Muscle of back (tissue), 13 donors: ENCODE measurements around the gene WFDC5. TPM values are rescaled to one million over a fixed set of nuclear protein-coding genes. Genes with fewer than 3 reads are reported as not detected.
"Not testable (repeated sequence)": the region's sequence is repeated elsewhere in the genome, so short reads cannot be mapped to it uniquely, and the experiment has no call there.

ENCODE experiments used
- DNase-seq, 3 donors: peaks; one replicate each; pipeline versions ENCODE4 v3.0.0 to v3.0.0-alpha.2; 2013
- long read RNA-seq, 9 donors: transcript quantifications; one replicate each; lab custom pipeline, GENCODE V29; 2026
- polyA plus RNA-seq, 10 donors: library from polyadenylated mRNA; unstranded; fragments of 120-200 nt; gene quantifications; one replicate each; pipeline ENCODE4 v1.2.1, GENCODE V29; 2013; ENCODE audit not compliant: insufficient read length in 10 of 10

WFDC5 gene
- under 1 TPM in 2 of 10 donors, not detected in 8; 0.62 to 0.69 TPM for polyA plus RNA-seq
- long read RNA-seq, donor 1 = 0 reads
- long read RNA-seq, donor 2 = 0 reads
- long read RNA-seq, donor 3 = 0 reads
- long read RNA-seq, donor 4 = 0 reads
- long read RNA-seq, donor 5 = 0 reads
- long read RNA-seq, donor 6 = 0 reads
- long read RNA-seq, donor 7 = 0 reads
- long read RNA-seq, donor 8, partial matches to known transcripts = 0 of 1 reads
- long read RNA-seq, donor 8, other reads (novel, unspliced or antisense) = 0 of 1 reads
- long read RNA-seq, donor 9 = 0 reads

- DNase-seq = no peak
Observed at GRCh38 chr20:45114465-45115385, at the start of gene WFDC5. Gene WFDC5 (minus strand): TSS chr20:45115174. CDS start chr20:45115083, 91 bp downstream.

DNA sequence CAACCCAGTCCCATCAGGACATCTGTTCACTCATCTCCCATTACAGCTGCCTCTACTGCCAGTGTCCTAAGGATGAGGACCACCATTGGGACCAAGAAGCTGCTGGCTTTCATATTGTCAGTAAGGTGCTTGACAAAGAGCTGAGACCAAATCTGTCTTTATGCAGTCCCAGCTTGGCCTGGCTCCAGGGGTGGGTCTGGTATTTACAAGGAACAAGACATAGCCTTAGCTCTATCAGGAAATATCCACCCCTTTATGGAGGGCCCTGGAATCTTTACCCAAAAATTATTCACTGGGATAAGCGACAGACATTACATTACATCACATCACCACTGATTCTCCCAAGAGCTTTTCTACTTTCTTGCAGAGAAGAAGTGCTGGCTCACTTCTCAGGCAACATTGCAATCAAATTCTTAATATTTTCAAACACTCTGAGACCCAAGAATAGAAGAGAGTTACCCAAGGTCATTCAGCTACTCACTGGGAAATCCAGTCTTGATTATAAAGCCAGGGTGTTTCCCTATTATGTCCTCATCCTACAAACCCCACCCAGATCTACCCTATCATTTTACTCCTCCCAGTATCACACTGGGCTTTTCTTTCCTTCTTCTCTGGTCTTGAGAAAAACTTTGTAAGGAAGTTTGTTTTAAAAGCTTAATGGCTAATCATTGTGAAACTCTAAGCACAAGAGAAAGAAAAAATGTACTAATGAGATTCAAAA lies 48.3 kb upstream of the WFDC5 start:
- no peak for DNase-seq

GRCh38 chr20:45157962-45158361 lies 43.0 kb upstream of the WFDC5 start:
- peak in 2 of 3 donors; percentile 2 to 11 for DNase-seq

- no peak for DNase-seq
Observed at GRCh38 chr20:45156713-45157112, 41.7 kb upstream of the WFDC5 start.

- DNase-seq = not testable (repeated sequence)
Observed at GRCh38 chr20:45154794-45155193, 39.8 kb upstream of the WFDC5 start.

- DNase-seq = no peak
Observed at GRCh38 chr20:45154183-45154582, 39.2 kb upstream of the WFDC5 start.

DNA sequence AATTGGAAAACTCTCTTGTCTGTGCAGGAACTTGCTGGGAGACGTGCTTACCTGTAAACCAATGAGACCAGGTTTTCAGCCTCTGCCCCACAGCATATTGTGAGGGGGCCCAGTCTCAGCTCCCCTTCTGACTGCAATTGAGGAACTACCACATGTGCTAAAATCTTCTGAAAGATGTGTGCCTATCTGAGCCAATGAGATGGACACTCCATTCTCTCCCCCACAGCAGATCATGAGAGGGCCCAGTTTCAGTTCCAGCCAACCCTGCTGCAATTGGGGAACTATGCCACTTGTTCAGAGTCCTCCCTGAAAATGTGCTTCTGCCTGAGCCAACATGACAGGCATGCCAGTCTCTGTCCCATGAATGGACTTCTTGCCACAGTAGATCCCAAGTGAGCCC lies 38.8 kb upstream of the WFDC5 start:
- DNase-seq = peak in 1 of 3 donors; percentile 10

GRCh38 chr20:45153147-45153546 lies 38.2 kb upstream of the WFDC5 start:
- DNase-seq = no peak

DNA sequence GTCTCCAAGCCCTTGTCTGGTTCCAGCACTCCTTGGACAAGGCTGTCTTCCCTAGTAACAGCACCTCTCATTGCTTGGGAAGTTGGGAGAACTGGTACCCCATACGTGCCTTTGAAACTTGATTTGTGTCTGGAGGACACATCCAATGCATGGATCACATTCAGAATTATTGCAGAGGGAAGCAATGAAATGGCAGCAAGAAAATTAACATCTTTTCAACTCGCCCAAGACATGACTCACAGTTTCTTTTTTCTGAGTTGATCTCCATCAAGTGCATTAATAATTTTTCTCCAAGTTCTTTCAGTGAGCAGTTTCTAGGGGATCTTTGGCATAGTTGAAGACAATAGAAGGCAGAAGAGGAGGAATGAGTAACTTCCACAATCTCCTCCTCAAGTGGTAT lies 37.4 kb upstream of the WFDC5 start:
- no peak for DNase-seq

DNA sequence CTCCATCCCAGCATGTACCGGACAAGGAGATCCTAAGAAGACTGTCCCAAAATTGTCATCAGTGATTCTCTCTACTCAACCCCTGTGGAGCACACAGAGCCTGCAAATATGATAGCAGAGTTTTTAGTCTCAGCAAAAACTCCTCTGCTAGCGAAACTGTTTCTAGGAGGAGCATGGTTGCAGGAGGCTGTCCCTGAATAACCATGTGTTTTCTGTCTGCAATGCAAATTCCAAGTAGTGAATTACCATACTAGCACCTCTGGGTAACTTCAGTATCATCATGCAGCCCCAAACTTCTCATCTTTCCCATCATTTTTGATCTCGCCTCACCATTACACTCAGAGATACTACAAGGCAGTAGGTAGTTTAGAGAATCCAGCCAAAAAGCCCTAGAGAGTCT lies 34.1 kb upstream of the WFDC5 start:
- no peak for DNase-seq

DNA sequence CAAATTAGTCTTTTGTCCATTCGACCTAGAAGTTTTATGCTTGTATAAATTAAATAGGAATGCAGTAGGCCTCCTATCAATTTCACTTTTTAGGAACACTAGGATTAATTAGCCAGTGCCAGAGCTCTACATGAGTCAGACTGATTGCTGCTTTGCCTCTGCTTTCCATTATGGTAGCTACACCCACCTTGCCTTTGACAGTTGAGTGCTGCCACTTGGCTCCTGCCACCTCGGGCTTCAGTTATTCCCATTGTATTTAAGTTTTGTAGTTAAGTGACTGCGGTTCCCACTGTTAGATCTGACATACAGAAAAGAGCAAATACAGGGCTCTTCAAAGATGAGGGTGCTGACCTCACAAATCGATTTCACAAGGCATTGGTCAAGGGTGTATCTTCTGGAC lies 25.9 kb upstream of the WFDC5 start:
- no peak for DNase-seq

GRCh38 chr20:45139733-45140375 lies 24.9 kb upstream of the WFDC5 start:
- DNase-seq = not testable (repeated sequence)

GRCh38 chr20:45138561-45139300 lies 23.8 kb upstream of the WFDC5 start:
- DNase-seq = no peak

- DNase-seq = no peak
Observed at GRCh38 chr20:45136911-45137310, 21.9 kb upstream of the WFDC5 start.

DNA sequence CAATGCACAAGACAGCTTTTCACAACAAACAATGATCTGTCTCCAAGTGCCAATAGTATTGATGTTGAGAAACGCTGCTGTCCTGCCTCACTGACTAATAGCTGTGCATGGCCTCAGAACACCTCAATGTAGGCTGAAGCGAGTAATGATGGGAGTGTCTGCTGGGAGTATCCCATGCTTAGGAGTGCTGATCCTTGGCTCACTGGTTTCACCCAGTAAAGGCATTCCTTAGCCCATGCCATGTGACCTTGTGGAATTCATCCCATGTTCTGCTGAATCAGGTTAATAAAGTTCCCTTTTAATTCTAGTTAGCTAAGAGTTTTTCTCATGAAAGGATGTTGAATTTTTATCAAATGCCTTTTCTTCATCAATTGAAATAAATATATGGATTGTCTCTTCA lies 13.1 kb upstream of the WFDC5 start:
- no peak for DNase-seq

DNA sequence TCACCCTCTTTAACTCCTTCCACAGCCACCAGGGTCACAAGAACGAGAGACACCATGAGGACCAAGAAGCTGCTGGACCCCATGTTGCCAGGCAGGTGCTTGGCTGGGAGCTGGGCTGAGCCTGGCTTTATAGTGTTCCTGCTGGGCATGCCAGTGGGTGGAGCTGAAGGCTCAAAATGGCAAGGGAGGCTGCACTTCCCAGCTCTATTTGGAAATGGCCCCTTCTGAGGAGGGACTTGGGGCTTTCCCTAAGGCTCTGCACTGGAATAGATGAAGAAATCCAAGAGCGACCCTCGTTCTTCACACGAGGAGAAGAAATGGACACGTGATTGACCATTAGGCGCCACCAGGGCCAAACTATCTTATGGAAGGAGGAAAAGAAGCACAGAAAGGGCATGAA lies 9.4 kb upstream of the WFDC5 start, which contains the start of gene WFDC12:
Gene WFDC12 (minus strand): TSS at position 101 of the 400 bp plus-strand sequence. CDS start 18 bp downstream, at position 83.
- DNase-seq = no peak

- no peak for DNase-seq
Observed at GRCh38 chr20:45121388-45121787, 6.4 kb upstream of the WFDC5 start.

GRCh38 chr20:45119556-45120266 lies 4.7 kb upstream of the WFDC5 start:
- DNase-seq = no peak

DNA sequence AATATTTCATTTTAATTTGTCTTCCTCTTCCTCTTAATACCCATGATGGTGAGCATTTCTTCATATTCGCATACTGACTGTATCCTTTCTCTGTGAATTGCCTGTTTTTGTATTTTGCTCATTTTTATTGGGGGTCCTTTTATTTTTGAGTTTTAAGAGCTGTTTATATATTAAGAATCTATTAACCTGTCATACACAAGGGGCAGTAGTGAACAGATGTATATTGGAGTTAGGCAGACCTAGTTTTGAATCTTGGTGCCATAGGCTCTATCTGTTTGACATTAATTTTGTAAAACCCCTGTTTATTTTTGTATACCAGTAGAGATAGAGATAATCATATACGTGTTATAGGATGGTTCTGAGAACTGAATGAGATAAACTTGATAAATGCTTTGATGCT lies 3.1 kb upstream of the WFDC5 start:
- no peak for DNase-seq

- no peak for DNase-seq
Observed at GRCh38 chr20:45117581-45117980, 2.6 kb upstream of the WFDC5 start.
